ENCODE results near the gene SATB1. TPM values are rescaled to one million over a fixed set of nuclear protein-coding genes. Genes with fewer than 3 reads are reported as not detected.

The SATB1 gene
- total RNA-seq, 2 donors from 2014 or later = 36.1 to 50.8 TPM

- H3K27me3 ChIP-seq = no peaks in the 10 kb centered on the region
- TF ChIP-seq CTCF (IDR thresholded peaks at IDR 0.05) (no peak), POLR2A (IDR thresholded peaks at IDR 0.05) (no peak)
- no peaks in the 10 kb centered on the region for H3K9me3 ChIP-seq
- H3K36me3 ChIP-seq (replicated peaks in 1 of 2; ENCODE audit: insufficient read depth in 1 of 2, low read depth in 2 of 2) = peaks cover 0 to 3% of the 10 kb centered on the region in 2 donors
- ATAC-seq (no peak), DNase-seq (no peak)
- 79 to 89% methylated on average over 2 of the region's 2 CpGs for WGBS, 2 donors
- intact Hi-C loops (cut with DNase I) = no loop called here
- H3K27ac ChIP-seq = no peak overlapping the region
- H3K4me1 ChIP-seq = no peaks in the 10 kb centered on the region
- no peak overlapping the region for H3K4me3 ChIP-seq
Observed at GRCh38 chr3:18409266-18409665, 15.9 kb downstream of the SATB1 start.

GRCh38 chr3:18405141-18405540 lies 20.0 kb downstream of the SATB1 start:
- TF ChIP-seq POLR2A (IDR thresholded peaks at IDR 0.05) = no peak
- TF ChIP-seq CTCF (IDR thresholded peaks at IDR 0.05) = no peak
- DNase-seq = no peak
- 70 to 80% methylated on average over 3 of the region's 3 CpGs for WGBS, 2 donors
- Histone ChIP-seq H3K27ac (no peak overlapping the region), H3K36me3 (replicated peaks in 1 of 2; ENCODE audit: insufficient read depth in 1 of 2, low read depth in 2 of 2) (no peaks in the 10 kb centered on the region), H3K4me1 (no peaks in the 10 kb centered on the region), H3K9me3 (no peaks in the 10 kb centered on the region), H3K27me3 (no peaks in the 10 kb centered on the region), H3K4me3 (no peak overlapping the region)
- ATAC-seq = no peak
- intact Hi-C loops (cut with DNase I) = no loop called here

GRCh38 chr3:18403061-18403460 lies 22.1 kb downstream of the SATB1 start:
- Histone ChIP-seq H3K4me1 (no peaks in the 10 kb centered on the region), H3K9me3 (no peaks in the 10 kb centered on the region), H3K4me3 (no peak overlapping the region), H3K36me3 (replicated peaks in 1 of 2; ENCODE audit: insufficient read depth in 1 of 2, low read depth in 2 of 2) (no peaks in the 10 kb centered on the region), H3K27me3 (no peaks in the 10 kb centered on the region), H3K27ac (no peak overlapping the region)
- ATAC-seq = no peak
- WGBS, 2 donors = 58 to 68% methylated on average over 2 of the region's 2 CpGs
- intact Hi-C loops (cut with DNase I) = no loop called here
- TF ChIP-seq CTCF (IDR thresholded peaks at IDR 0.05) = no peak
- no peak for TF ChIP-seq POLR2A (IDR thresholded peaks at IDR 0.05)
- no peak for DNase-seq

GRCh38 chr3:18402239-18402799 lies 22.8 kb downstream of the SATB1 start:
- no peak overlapping the region for H3K4me3 ChIP-seq
- no peak for TF ChIP-seq CTCF (IDR thresholded peaks at IDR 0.05)
- TF ChIP-seq POLR2A (IDR thresholded peaks at IDR 0.05) = no peak
- no peaks in the 10 kb centered on the region for H3K36me3 ChIP-seq (replicated peaks in 1 of 2; ENCODE audit: insufficient read depth in 1 of 2, low read depth in 2 of 2)
- H3K27me3 ChIP-seq = no peaks in the 10 kb centered on the region
- WGBS, 2 donors = 44 to 68% methylated on average over 3 of the region's 3 CpGs
- H3K9me3 ChIP-seq = no peaks in the 10 kb centered on the region
- no peaks in the 10 kb centered on the region for H3K4me1 ChIP-seq
- intact Hi-C loops (cut with DNase I) = no loop called here
- H3K27ac ChIP-seq = no peak overlapping the region
- DNase-seq (no peak), ATAC-seq (no peak)

GRCh38 chr3:18401300-18401961 lies 23.7 kb downstream of the SATB1 start:
- Histone ChIP-seq H3K4me3 (no peak overlapping the region), H3K4me1 (no peaks in the 10 kb centered on the region), H3K27me3 (no peaks in the 10 kb centered on the region), H3K9me3 (no peaks in the 10 kb centered on the region), H3K36me3 (replicated peaks in 1 of 2; ENCODE audit: insufficient read depth in 1 of 2, low read depth in 2 of 2) (no peaks in the 10 kb centered on the region), H3K27ac (no peak overlapping the region)
- DNase-seq (no peak), ATAC-seq (no peak)
- TF ChIP-seq POLR2A (IDR thresholded peaks at IDR 0.05) (no peak), CTCF (IDR thresholded peaks at IDR 0.05) (no peak)
- intact Hi-C loops (cut with DNase I) = no loop called here
- WGBS, 2 donors = 87 to 90% methylated on average over 10 of the region's 10 CpGs

All from body of pancreas (tissue), 4 donors.